Erythroblast (primary cell): Measurements from ENCODE around the gene CCNQ.

Experiments used
- DNase-seq, 2 experiments: peaks; one replicate each; lab custom pipeline; 2025; lab: John Stamatoyannopoulos, UW
- GATA1 ChIP-seq: IDR thresholded peaks from 2 replicates; pipeline ENCODE4 v1.6.1; 2011; ENCODE audit warnings: low read depth, mild to moderate bottlenecking, control low read depth, low read length, moderate library complexity
- POLR2A ChIP-seq: IDR thresholded peaks from 2 replicates; pipeline ENCODE4 v1.6.1; 2011; ENCODE audit warnings: mild to moderate bottlenecking, low read length

Gene CCNQ

GRCh38 chrX:153590961-153591956, 7.7 kb downstream of the CCNQ start:
- DNase-seq = no peak
- TF ChIP-seq POLR2A (no peak), GATA1 (no peak)

- TF ChIP-seq GATA1 = no peak
- no peak for TF ChIP-seq POLR2A
- DNase-seq = no peak
These were observed 10.0 kb downstream of the CCNQ start for GRCh38 chrX:153588782-153589446.

DNA sequence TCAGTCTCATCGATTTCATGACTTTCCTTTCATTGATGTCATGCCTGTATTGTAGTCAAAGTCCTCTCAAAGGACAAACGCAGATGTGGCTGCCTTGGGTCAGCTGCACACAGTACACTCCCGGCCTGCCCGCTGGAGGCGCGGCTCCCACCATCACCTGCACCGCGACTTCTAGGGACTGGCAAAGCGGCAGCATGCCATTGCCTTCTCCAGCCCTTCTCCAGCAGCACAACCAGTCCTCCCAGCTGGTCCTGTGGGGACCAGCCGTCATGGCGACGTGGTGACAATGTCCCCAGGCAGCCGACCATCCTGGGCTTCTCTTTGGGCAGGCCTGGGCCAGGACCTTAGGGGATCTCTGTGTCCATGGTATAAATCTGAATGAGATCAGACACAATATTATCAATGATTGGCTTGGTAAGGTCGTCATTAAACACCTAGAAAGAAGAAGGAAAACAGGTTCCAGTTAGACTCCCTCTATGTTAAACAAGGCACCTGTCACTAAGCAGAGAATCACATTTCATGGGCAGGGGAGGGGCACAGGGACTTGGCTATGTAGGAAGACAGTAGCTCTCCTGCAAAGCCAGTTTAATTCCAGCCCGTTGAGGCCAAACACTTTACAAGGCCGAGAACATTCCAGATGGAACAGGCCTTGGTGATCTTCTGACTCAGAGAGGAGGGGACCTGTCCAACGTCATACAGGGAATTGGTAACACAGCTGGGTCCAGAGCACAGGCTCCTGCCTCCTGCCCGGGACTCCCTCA, 10.7 kb downstream of the CCNQ start:
- no peak for TF ChIP-seq POLR2A
- no peak for DNase-seq

GRCh38 chrX:153587342-153587741, 11.6 kb downstream of the CCNQ start:
- TF ChIP-seq GATA1 = no peak
- TF ChIP-seq POLR2A = no peak

DNA sequence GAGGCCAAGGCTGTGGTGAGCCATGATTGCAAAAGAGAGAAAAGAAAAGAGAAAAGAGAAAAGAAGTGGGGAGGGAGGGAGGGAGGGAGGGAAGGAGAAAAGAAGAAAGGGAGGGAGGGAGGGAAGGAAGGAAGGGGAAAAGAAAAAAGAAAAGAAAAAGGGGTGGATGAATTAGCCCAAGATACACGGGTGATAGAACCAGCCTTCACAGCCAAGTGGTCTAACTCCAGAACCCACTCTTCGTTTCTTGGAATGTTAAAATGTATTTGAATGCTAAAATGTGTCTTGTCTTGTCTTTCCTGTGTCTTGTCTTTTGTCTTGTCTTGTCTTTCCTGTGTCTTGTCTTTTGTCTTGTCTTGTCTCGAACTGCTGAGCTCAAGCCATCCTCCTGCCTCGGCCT, 13.1 kb downstream of the CCNQ start:
- no peak for TF ChIP-seq POLR2A
- TF ChIP-seq GATA1 = no peak
- no peak for DNase-seq

More at GRCh38 chrX:153587342-153587741, 11.6 kb downstream of the CCNQ start:
- DNase-seq = no peak

- TF ChIP-seq GATA1 = no peak
- TF ChIP-seq POLR2A = no peak
- no peak for DNase-seq
These were observed 15.5 kb downstream of the CCNQ start for GRCh38 chrX:153583433-153583832.

DNA sequence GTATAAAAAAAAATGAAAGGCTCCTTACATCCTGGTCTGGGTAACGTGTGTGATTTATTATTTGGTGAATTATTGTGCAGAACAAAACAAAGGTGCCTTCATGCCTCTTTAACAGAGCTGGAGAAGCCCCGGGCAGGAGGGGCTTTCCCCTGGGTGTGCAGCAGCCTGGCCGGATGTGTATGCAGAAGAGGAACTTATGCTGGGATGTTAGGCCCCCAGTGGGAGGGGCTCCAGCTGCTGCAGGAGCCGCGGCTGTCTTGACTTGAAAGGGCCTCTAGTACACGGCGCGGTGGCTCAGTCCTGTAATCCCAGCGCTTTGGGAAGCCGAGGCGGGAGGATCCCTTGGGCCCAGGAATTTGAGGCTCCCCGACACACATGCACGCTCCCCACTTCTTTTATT, 16.0 kb downstream of the CCNQ start:
- no peak for DNase-seq
- TF ChIP-seq POLR2A (no peak), GATA1 (no peak)

- peak; percentile 2 to 16 for DNase-seq
- TF ChIP-seq GATA1 (no peak), POLR2A (no peak)
These were observed 18.1 kb downstream of the CCNQ start for GRCh38 chrX:153580700-153581386.

GRCh38 chrX:153578889-153579288, 20.1 kb downstream of the CCNQ start:
- DNase-seq = no peak
- TF ChIP-seq GATA1 (no peak), POLR2A (no peak)

GRCh38 chrX:153578200-153578835, 20.6 kb downstream of the CCNQ start:
- TF ChIP-seq POLR2A = no peak
- no peak for TF ChIP-seq GATA1
- DNase-seq = no peak

GRCh38 chrX:153576961-153577360, 22.0 kb downstream of the CCNQ start:
- no peak for DNase-seq
- TF ChIP-seq GATA1 (no peak), POLR2A (no peak)

DNA sequence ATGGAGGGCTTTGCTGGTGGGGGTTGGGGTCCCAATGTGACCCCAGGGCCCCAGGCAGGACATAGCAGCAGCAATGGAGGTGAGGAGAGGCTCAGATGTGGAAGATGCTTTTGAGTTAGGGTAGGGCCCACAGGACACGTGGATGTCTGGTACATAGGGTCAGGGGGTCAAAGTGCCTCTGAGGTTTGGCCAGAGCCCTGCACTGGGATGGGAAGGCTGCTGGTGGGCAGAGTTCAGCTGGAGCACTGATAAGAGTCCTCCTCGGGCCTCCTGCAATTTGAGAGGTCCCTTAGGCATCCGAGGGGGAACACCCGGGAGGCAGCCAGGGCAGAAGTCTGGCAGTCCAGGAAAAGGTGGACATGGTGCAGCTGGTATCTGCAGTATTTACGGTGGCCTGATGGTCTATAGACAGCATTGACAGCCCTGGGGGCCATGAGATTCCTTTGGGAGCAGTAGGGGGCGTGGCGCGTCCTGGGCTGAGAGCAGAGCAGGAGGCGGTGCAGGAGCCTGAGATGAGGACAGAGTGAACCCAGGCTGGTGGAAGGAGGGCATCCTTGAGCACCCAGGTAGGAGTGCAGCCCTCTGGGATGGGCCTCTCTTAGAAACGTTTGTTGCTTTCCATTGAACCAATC, 22.6 kb downstream of the CCNQ start:
- TF ChIP-seq GATA1 (no peak), POLR2A (no peak)

GRCh38 chrX:153573984-153574383, 25.0 kb downstream of the CCNQ start:
- DNase-seq = no peak
- TF ChIP-seq POLR2A (no peak), GATA1 (no peak)

More for the DNA sequence above, 22.6 kb downstream of the CCNQ start:
- no peak for DNase-seq
